ENCODE results near the gene VWCE. TPM values are rescaled to one million over a fixed set of nuclear protein-coding genes. Genes with fewer than 3 reads are reported as not detected.
"Not testable (repeated sequence)": the region's sequence is repeated elsewhere in the genome, so short reads cannot be mapped to it uniquely, and the experiment has no call there.

The VWCE gene
- total and polyA plus RNA-seq, 2 donors from 2014 or later = 0.32 to 1.2 TPM

DNA sequence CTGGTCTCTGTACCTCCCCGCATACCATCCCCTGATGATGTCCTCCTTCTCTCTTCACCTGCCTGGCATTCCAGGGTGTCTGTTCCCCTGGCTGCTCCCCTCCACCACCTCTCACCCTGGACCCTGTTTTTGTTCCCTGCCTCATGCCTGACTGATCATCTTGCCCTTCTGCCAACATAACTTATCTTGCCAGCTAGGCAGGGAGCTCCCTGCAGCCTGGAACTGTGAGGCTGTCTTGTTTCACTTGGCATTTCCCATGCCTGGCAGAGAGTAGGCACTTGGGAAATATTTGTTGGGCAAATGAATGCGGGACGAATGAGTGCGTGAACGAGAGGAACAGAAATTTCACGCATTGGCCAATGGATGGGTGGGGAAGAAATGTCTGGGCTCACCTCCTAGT is 65.7 kb downstream of the VWCE start:
- H3K9ac ChIP-seq (ENCODE audit: low read length in 3 of 3); H3K36me3 ChIP-seq (ENCODE audit: control insufficient read depth in 2 of 3, insufficient read depth in 3 of 3, low read length in 3 of 3); H3K27me3 ChIP-seq (ENCODE audit: control insufficient read depth, insufficient read depth, low read length); H3K9me3 ChIP-seq (ENCODE audit: control insufficient read depth in 2 of 3, insufficient read depth in 1 of 3, low read length in 3 of 3); H3K27ac ChIP-seq (ENCODE audit: low read depth in 2 of 2, low read length in 2 of 2); FAIRE-seq; H3K4me3 ChIP-seq (ENCODE audit: low read length in 3 of 3); intact Hi-C loops (cut with DNase I); H3K4me1 ChIP-seq (ENCODE audit: control insufficient read depth in 2 of 3, insufficient read depth in 2 of 3, low read depth in 1 of 3, low read length in 3 of 3); DNase-seq: not testable (repeated sequence)

DNA sequence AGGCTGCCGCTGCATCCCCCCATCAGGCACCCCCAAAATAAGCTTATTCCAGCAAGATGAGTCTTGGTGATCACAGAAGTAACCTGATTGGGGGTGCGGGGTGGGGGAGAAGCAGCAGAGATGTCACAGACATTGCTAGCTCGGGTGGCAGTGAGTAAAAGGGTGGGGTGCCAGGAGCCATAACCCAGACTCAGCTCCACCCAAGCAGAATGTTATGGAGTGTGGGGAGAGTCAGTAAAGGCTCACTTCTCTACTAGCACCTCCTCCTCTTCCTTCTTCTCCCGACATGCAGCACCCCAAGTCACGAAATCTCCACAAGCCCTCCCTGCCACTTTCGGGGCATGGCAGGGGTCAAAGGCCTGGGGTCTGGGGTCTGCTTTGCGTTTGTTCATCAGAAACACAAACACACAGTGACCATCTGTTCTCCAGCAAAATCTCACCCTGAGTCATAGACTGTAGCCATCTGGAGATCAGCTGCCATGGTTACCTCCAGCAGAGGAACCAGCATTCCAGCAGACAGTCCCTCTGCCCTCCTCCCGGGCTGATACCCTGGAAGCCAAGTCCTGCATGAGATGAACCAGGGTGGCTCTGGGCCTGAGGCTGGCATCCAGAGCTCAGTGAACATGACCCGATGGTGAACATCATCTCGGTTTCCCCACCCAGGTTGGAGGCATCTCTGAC is 68.5 kb downstream of the VWCE start:
- H3K27me3 ChIP-seq (ENCODE audit: control insufficient read depth, insufficient read depth, low read length); H3K9ac ChIP-seq (ENCODE audit: low read length in 3 of 3); H3K4me1 ChIP-seq (ENCODE audit: control insufficient read depth in 2 of 3, insufficient read depth in 2 of 3, low read depth in 1 of 3, low read length in 3 of 3); DNase-seq; intact Hi-C loops (cut with DNase I); H3K36me3 ChIP-seq (ENCODE audit: control insufficient read depth in 2 of 3, insufficient read depth in 3 of 3, low read length in 3 of 3); H3K9me3 ChIP-seq (ENCODE audit: control insufficient read depth in 2 of 3, insufficient read depth in 1 of 3, low read length in 3 of 3); H3K27ac ChIP-seq (ENCODE audit: low read depth in 2 of 2, low read length in 2 of 2); FAIRE-seq; H3K4me3 ChIP-seq (ENCODE audit: low read length in 3 of 3): not testable (repeated sequence)

DNA sequence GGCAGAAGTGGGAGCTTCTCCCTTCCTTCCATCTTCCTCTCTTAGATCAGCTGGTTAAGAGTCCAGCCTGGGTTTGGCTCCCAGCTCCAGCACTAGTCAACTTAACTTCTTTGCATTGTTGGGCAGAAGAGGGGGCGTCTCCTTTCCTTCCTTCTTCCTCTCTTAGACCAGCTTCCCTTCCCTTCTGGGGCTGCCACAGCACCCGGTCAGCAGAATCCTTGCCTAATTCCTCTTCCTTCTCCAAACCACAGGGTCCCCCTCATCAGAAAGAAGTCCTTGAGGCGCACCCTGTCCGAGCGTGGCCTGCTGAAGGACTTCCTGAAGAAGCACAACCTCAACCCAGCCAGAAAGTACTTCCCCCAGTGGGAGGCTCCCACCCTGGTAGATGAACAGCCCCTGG is 72.4 kb downstream of the VWCE start:
- H3K27me3 ChIP-seq (ENCODE audit: control insufficient read depth, insufficient read depth, low read length); H3K4me3 ChIP-seq (ENCODE audit: low read length in 3 of 3); H3K36me3 ChIP-seq (ENCODE audit: control insufficient read depth in 2 of 3, insufficient read depth in 3 of 3, low read length in 3 of 3); H3K27ac ChIP-seq (ENCODE audit: low read depth in 2 of 2, low read length in 2 of 2); intact Hi-C loops (cut with DNase I); FAIRE-seq; H3K9ac ChIP-seq (ENCODE audit: low read length in 3 of 3); H3K9me3 ChIP-seq (ENCODE audit: control insufficient read depth in 2 of 3, insufficient read depth in 1 of 3, low read length in 3 of 3); DNase-seq; H3K4me1 ChIP-seq (ENCODE audit: control insufficient read depth in 2 of 3, insufficient read depth in 2 of 3, low read depth in 1 of 3, low read length in 3 of 3): not testable (repeated sequence)

DNA sequence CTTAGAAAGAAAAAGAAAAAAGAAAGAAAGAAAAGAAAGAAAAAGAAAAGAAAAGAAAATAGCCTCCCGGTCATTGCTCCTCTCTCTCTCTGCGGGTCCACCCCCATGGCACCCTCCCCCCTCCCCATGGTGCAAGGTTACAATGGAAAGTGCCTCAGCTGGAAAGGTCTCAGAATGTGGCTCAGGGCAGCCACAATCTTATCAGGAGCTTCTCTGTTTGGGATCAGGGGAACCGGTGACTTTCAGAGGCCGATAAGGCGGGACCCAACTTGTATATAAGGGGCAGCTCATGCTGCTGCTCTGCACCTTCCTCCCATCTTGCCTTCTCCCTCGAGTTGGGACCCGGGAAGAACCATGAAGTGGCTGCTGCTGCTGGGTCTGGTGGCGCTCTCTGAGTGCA is 73.1 kb downstream of the VWCE start, which contains the start of gene PGA4:
PGA4 (plus strand) TSS at position 301 of the 400 bp plus-strand sequence; CDS start at position 355, 54 bp downstream.
- intact Hi-C loops (cut with DNase I); DNase-seq: not testable (repeated sequence)

DNA sequence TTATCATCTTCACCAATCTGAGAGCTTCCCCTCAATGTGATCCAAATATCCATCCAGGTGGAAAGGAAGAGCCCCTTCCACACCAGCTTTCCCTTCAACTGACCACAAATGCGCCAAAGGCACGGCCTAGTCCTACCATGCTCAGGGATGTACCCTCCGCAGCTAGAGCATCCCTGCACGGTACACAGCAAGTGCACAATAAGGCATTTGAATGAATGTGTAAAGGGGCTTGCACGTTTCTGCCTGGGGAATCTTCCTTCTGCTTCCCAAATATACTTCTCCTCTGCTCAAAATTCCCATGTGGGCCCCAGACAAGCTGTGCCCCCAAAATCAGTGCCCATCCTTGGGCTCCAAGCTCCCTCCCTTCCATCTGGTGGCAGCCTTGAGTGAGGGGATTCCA is 76.1 kb downstream of the VWCE start:
- H3K27ac ChIP-seq (ENCODE audit: low read depth in 2 of 2, low read length in 2 of 2); H3K36me3 ChIP-seq (ENCODE audit: control insufficient read depth in 2 of 3, insufficient read depth in 3 of 3, low read length in 3 of 3); H3K4me1 ChIP-seq (ENCODE audit: control insufficient read depth in 2 of 3, insufficient read depth in 2 of 3, low read depth in 1 of 3, low read length in 3 of 3); H3K4me3 ChIP-seq (ENCODE audit: low read length in 3 of 3); FAIRE-seq; H3K9ac ChIP-seq (ENCODE audit: low read length in 3 of 3); intact Hi-C loops (cut with DNase I); H3K27me3 ChIP-seq (ENCODE audit: control insufficient read depth, insufficient read depth, low read length); DNase-seq; H3K9me3 ChIP-seq (ENCODE audit: control insufficient read depth in 2 of 3, insufficient read depth in 1 of 3, low read length in 3 of 3): not testable (repeated sequence)

More for the DNA sequence above, 73.1 kb downstream of the VWCE start, which contains the start of gene PGA4:
- H3K9me3 ChIP-seq (ENCODE audit: control insufficient read depth in 2 of 3, insufficient read depth in 1 of 3, low read length in 3 of 3); FAIRE-seq; H3K4me3 ChIP-seq (ENCODE audit: low read length in 3 of 3); H3K4me1 ChIP-seq (ENCODE audit: control insufficient read depth in 2 of 3, insufficient read depth in 2 of 3, low read depth in 1 of 3, low read length in 3 of 3); H3K27me3 ChIP-seq (ENCODE audit: control insufficient read depth, insufficient read depth, low read length); H3K9ac ChIP-seq (ENCODE audit: low read length in 3 of 3); H3K27ac ChIP-seq (ENCODE audit: low read depth in 2 of 2, low read length in 2 of 2); H3K36me3 ChIP-seq (ENCODE audit: control insufficient read depth in 2 of 3, insufficient read depth in 3 of 3, low read length in 3 of 3): not testable (repeated sequence)

DNA sequence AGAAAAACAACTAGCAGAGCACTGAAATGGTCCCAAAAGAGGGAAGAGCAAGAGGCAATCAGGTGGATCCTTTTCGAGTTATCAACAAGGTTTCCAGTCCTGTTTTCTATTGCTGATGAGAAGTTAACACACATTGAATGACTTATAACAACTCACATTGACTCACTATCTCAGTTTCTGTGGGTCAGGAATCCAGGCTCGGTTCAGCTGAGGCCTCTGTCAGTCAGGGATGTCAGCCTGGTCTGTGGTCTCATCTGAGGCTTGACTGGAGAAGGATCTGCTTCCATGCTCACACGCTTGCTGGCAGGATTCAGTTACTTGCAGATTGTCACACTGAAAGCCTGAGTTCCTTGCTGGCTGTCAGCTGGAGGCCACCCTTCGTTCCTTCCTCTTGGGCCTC is 76.8 kb downstream of the VWCE start:
- H3K4me1 ChIP-seq (ENCODE audit: control insufficient read depth in 2 of 3, insufficient read depth in 2 of 3, low read depth in 1 of 3, low read length in 3 of 3); H3K27me3 ChIP-seq (ENCODE audit: control insufficient read depth, insufficient read depth, low read length); H3K27ac ChIP-seq (ENCODE audit: low read depth in 2 of 2, low read length in 2 of 2); FAIRE-seq; intact Hi-C loops (cut with DNase I); H3K36me3 ChIP-seq (ENCODE audit: control insufficient read depth in 2 of 3, insufficient read depth in 3 of 3, low read length in 3 of 3); H3K4me3 ChIP-seq (ENCODE audit: low read length in 3 of 3); H3K9ac ChIP-seq (ENCODE audit: low read length in 3 of 3); DNase-seq; H3K9me3 ChIP-seq (ENCODE audit: control insufficient read depth in 2 of 3, insufficient read depth in 1 of 3, low read length in 3 of 3): not testable (repeated sequence)

DNA sequence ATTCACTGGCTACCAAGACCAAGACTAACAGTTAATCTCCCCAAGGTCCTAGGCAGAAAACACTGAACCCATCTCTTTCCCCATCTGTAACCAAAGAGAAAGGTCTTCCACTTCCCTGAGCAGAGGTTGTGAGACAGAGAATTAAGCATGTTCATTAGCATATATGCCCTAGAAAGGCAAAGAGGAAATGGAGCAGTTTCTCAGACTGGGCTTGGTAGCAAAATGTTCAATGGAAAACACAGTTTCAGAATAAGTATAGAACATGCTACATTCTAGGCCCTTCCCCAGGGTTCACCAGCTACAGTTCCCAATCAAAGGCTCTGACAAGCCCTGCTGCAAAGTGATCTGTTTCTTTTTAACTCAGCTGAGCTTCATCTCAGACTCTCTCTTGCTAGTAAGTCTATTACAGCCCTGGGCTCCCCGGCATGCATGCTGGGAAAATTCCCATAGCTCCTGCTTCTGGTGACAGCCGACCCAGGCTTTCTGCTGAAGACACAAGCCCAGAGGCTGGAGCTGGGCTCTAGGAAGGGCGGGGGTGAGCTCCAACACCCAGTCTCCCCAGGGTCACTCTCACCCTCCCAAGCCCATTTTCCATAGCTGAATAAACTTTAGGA is 81.3 kb downstream of the VWCE start:
- intact Hi-C loops (cut with DNase I) = not testable (repeated sequence)

DNA sequence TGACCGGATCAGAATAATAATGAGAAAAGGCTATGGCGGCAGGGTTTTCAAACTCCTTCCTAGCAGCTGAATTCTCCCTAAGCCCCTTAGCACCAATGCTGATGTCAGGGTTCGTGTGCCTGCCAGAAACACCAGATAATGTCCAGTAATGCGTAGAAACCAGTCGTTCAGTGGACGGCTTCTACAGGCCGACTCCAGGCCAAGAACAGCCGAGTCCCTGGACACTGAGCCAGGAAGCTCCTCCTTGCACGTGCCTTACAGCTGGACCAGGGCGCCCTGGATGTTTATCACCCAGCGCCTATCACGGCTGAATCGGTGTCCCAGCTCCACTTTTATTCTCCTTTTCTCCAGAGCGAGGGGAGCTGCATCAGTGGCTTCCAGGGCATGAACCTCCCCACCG is 82.9 kb downstream of the VWCE start:
- not testable (repeated sequence) for FAIRE-seq; H3K4me3 ChIP-seq (ENCODE audit: low read length in 3 of 3)

More for the DNA sequence above, 81.3 kb downstream of the VWCE start:
- not testable (repeated sequence) for H3K27me3 ChIP-seq (ENCODE audit: control insufficient read depth, insufficient read depth, low read length); H3K27ac ChIP-seq (ENCODE audit: low read depth in 2 of 2, low read length in 2 of 2); H3K9me3 ChIP-seq (ENCODE audit: control insufficient read depth in 2 of 3, insufficient read depth in 1 of 3, low read length in 3 of 3); H3K4me1 ChIP-seq (ENCODE audit: control insufficient read depth in 2 of 3, insufficient read depth in 2 of 3, low read depth in 1 of 3, low read length in 3 of 3); H3K9ac ChIP-seq (ENCODE audit: low read length in 3 of 3); DNase-seq; H3K4me3 ChIP-seq (ENCODE audit: low read length in 3 of 3); FAIRE-seq; H3K36me3 ChIP-seq (ENCODE audit: control insufficient read depth in 2 of 3, insufficient read depth in 3 of 3, low read length in 3 of 3)

More for the DNA sequence above, 82.9 kb downstream of the VWCE start:
- H3K9ac ChIP-seq (ENCODE audit: low read length in 3 of 3); H3K27ac ChIP-seq (ENCODE audit: low read depth in 2 of 2, low read length in 2 of 2); H3K4me1 ChIP-seq (ENCODE audit: control insufficient read depth in 2 of 3, insufficient read depth in 2 of 3, low read depth in 1 of 3, low read length in 3 of 3); H3K9me3 ChIP-seq (ENCODE audit: control insufficient read depth in 2 of 3, insufficient read depth in 1 of 3, low read length in 3 of 3); intact Hi-C loops (cut with DNase I); H3K36me3 ChIP-seq (ENCODE audit: control insufficient read depth in 2 of 3, insufficient read depth in 3 of 3, low read length in 3 of 3); H3K27me3 ChIP-seq (ENCODE audit: control insufficient read depth, insufficient read depth, low read length); DNase-seq: not testable (repeated sequence)
